GM12878 (cell line): Measurements from ENCODE around the gene C1QL4.
"Not testable (repeated sequence)": the region's sequence is repeated elsewhere in the genome, so short reads cannot be mapped to it uniquely, and the experiment has no call there.

ENCODE experiments used
- CTCF ChIP-seq, 3 experiments: IDR thresholded peaks in 2 of 3; conservative IDR thresholded peaks in 1 of 3; 2 replicates each; pipeline ENCODE4 v1.5.1; 2011; ENCODE audit warnings: low read depth in 3 of 3, low read length in 3 of 3, mild to moderate bottlenecking in 3 of 3, control low read depth in 2 of 3, moderate library complexity in 2 of 3, inconsistent platforms in 1 of 3, mixed read lengths in 1 of 3; ENCODE audit not compliant: control insufficient read depth in 2 of 3, insufficient read depth in 1 of 3; ENCODE audit errors: extremely low read depth in 1 of 3
- EP300 ChIP-seq, 2 experiments: fragments of 150-350 bp in 1 of 2; IDR thresholded peaks; 2 replicates each; pipeline ENCODE4 v1.6.1; 2011 to 2012; ENCODE audit warnings: low read depth in 2 of 2, low read length in 2 of 2, borderline replicate concordance in 1 of 2, improper control_type of control experiment in 1 of 2, inconsistent platforms in 1 of 2; ENCODE audit not compliant: control insufficient read depth in 1 of 2
- HDGF ChIP-seq: fragments of 450-650 bp; IDR thresholded peaks from 2 replicates; pipeline ENCODE4 v1.6.1; 2016; ENCODE audit warnings: antibody characterized with exemption
- RAD51 ChIP-seq: fragments of 450-650 bp; IDR thresholded peaks from 2 replicates; pipeline ENCODE4 v1.6.1; 2016; ENCODE audit warnings: moderate library complexity, mild to moderate bottlenecking, inconsistent platforms

- not testable (repeated sequence) for TF ChIP-seq EP300 (IDR thresholded peaks at IDR 0.05; ENCODE audit: borderline replicate concordance in 1 of 2, control insufficient read depth in 1 of 2, low read depth in 2 of 2, low read length in 2 of 2); CTCF (IDR thresholded peaks at IDR 0.05 in 2 of 3, conservative IDR thresholded peaks at IDR 0.05 in 1 of 3; ENCODE audit: control insufficient read depth in 2 of 3, extremely low read depth in 1 of 3, insufficient read depth in 1 of 3, low read depth in 3 of 3, low read length in 3 of 3); HDGF; RAD51
Measured at GRCh38 chr12:49380184-49380583, 43.2 kb upstream of the C1QL4 start.
